GM23248 (cell line): ENCODE data around the gene TK1.

Experiments used
- EZH2 ChIP-seq: fragments of 200-600 bp; sonication (generic); IDR thresholded peaks from 2 replicates; pipeline ENCODE4 v1.6.1; 2018; ENCODE audit warnings: antibody characterized with exemption, mild to moderate bottlenecking; ENCODE audit not compliant: insufficient read depth, poor library complexity, severe bottlenecking
- EZH2phosphoT487 ChIP-seq: fragments of 200-600 bp; sonication (generic); IDR thresholded peaks from 2 replicates; pipeline ENCODE4 v1.6.1; 2018; ENCODE audit warnings: antibody characterized with exemption, moderate library complexity, mild to moderate bottlenecking, low read depth; ENCODE audit not compliant: insufficient read depth

DNA sequence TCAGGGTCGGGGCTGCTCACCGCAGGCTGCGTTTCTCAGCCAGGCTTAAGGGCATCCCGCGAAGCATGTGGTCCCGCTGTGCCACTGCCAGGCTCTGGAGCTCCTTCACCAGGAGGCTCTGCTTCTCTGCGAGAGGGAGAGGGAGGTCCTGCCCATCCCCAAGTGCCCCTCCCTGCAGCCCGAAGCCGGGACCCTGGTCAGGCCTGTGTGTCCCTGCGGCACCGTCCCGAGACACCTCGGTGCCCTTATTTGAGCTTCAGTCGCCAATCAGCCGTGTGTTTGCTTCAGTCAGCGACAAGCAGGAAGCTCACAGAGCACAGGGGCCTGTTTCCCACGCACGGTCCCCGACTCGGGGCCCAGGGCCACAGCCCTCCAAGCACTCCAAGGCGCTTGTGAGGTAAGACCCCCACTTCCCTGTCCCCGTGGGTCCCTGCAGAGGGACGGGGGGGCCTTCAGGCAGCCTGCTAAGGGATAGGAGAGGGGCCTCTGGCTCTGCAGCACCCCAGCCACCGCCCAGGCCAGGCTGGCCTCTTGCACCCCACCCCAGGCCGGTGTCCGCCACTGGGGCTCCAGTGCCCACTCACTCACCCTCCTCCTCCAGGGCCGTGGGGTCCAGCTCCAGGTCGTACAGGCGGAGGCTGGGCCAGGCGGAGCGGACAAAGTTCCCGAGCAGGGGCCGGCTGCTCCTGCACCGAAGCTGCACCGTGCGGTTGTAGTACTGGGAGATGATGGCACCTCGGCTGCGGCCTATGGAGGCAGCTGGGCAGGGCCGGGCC lies 61.5 kb downstream of the TK1 start:
- TF ChIP-seq EZH2phosphoT487 (no peak), EZH2 (no peak)
